Measurements from ENCODE around the gene CCDC187. TPM values are rescaled to one million over a fixed set of nuclear protein-coding genes. Genes with fewer than 3 reads are reported as not detected.

CCDC187 gene
- polyA plus RNA-seq, 4 donors, result 0.07 to 4.7 (median 2.2) TPM

DNA sequence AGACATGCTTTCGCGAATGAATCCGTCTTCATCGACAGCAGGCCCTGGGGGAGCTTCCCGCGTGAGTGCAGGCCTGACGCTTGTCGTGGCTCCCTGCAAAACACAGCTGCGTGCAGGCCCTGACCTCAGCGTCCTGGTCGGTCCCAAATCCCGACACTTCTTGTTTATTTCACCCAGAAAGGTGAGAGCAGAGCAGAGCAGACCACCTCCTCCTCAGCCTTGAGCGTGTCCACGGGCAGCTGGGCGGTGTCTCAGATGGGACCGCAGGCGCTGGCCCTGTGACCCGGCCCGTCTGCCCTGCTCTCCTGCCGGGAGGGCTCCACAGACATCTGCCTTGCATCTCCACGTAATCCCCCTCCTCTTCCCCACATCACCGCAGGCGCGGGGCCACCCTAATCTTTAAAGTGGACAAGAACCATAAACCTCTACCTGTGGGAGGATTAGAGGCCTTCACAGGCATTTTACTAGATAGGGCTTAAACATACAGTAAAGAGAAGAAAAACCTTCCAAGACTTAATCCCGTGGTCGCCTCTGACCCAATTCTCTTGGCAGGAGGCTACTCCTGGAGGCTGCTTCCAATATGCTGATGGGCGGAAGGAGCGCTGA, 91.4 kb downstream of the CCDC187 start:
- no peak for DNase-seq (ENCODE audit: low read depth in 4 of 4, low spot score in 3 of 4)

DNA sequence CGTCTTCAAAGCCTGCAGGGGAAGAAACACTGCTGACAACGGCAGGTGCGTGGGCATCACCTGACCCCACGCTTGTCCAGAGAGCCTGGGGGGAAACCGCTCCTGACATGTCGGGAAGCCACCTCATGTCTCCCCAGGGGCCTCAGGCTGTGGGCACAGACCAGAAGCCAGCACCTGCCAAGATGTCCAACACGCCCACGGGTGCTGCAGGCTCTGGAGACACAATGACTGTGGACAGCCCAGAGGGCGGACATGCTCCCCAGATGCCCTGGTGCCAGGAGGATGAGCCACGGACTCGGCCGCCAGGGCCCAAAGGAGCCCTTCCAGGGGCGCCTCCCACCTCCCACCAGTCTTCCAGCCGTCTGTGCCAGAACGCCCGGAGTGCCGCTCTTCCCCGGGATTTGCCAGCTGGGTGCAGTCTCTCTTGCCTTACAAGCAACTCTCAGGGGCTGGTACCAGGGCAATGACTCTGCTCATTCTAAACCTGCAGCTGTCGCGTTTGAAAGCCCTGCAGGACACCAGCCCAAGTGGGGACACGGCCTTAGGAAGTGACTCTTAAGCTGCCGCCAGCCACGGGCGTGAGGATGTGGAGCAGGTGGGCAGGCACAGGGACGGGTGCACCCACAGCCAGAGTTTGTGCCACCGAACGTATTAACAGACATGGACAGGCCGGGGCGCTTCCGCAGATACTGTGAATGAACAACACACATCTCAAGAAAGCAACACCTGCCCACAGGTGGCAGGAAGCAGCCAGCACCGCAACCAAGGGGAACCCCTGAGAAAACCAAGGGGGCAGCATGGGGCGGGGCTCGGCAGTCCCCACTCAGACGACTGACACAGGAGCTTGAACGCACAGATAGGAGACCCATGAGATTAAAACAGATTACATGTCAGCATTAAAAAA, 92.2 kb downstream of the CCDC187 start:
- no peak for DNase-seq (ENCODE audit: low read depth in 4 of 4, low spot score in 3 of 4)

DNA sequence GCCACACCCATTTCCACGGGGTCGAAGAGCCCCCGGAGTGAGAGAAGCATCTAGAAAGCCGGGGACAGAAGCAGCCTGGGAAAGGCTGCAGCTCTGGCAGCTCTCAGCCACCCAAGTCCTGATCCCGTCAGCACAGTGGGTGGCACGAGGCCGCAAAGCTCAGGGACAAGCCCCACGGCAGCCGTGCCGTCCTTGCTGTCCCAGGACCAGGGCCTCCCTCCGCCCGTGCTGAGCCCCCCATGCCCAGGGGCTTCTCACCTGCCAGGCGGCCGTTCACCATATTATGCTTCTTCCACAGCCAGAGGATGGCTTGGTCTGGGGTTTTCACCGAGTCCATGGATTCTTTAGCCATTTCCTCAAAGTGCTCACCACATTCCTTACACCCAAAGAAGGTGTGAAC, 92.9 kb downstream of the CCDC187 start:
- no peak for DNase-seq (ENCODE audit: low read depth in 4 of 4, low spot score in 3 of 4)

DNA sequence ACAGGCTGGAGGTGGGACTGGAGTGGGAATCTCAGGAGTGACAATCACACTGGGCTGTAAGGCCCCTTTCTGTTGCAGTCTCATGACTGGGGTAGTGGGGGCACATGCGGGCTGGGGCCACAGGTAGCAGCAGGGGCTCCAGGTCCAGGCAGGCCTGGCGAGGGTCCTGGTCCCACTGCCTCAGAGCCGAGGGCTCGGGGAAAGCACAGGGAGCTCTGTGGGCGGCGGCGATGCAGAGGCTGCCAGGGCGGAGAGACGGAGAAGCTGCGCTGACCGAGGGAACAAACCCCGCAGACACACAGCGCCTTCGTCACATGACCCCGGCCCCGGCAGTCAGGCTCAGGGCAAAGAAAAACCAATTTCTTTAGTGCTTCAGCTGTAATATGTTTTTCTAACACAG, 93.6 kb downstream of the CCDC187 start:
- no peak for DNase-seq (ENCODE audit: low read depth in 4 of 4, low spot score in 3 of 4)

DNA sequence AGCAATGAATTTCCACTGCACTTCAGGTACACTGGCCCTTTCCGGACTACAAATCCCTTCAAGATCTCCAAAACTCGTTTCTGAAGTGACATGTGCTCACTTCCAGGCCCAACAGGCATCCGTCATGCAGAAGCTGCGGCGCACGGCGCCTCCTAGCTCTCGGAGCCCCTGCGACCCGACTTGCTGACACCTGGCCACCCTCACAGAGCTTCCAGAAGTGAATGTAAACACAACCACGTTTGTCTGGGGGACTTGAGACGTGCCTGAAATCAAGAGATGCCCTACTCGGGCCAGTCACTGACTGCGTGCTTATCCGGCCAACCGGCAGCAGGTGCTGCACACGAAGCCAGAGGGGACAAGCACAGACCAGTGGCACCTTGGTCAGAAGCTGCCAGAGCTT, 94.1 kb downstream of the CCDC187 start:
- no peak for DNase-seq (ENCODE audit: low read depth in 4 of 4, low spot score in 3 of 4)

DNA sequence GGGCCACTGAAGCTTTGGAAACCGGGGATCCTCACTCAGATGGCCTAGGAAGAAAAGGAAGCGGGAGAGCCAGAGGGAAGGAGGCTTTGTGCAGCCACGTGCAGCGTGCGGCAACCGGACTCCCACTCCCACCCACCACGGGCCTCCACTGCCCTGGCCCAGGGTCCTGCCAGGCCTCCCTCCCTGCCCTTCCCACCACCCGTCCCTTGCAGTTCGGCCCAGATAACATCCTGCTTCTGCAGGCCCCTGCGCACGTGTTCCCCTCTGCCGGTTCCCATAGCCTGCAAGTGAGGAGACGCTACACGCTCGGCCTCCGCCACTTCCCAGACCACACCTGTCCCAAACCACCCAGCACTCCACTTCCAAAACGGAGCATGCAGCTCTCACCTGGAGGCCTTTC, 94.7 kb downstream of the CCDC187 start:
- no peak for DNase-seq (ENCODE audit: low read depth in 4 of 4, low spot score in 3 of 4)

DNA sequence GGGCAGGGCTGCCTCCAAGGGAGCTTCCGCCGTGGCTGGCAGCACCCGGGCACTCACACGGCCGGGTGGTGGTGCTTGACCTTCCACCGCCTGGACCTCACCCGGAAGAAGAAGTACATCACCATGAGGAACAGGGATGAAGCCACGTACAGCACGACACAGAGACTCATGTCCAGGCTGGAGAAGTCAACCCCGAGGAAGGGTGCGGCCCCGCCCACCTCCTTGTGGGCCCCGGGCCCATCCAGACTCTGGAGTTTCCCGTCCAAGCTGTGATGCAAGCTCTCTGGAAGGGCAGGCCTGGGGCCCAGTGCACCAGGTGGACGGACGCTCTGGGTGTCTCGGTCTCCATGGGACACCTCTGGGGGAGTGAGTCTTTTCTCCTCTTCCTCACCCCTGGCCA, 95.2 kb downstream of the CCDC187 start:
- DNase-seq (ENCODE audit: low read depth in 4 of 4, low spot score in 3 of 4), result no peak

DNA sequence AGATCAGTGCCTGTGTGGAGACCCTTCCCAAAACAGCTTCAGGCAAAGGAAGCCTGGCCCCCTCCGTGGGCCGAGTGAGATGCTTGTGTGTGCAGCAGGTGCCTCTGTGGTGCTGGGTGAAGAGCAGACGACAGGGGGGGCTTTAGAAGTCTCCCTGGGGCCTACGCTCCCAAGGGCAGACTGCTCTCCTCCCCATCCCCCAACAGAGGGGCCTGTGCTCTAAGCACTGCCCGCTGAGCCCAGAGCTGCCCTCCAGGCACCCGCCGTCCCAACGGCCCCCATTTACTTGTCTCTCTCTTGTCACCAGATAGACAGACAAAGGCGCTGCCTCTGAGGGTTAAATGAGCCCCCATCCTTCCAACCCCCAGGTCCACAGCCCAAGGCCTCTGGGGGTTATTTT, 96.3 kb downstream of the CCDC187 start:
- no peak for DNase-seq (ENCODE audit: low read depth in 4 of 4, low spot score in 3 of 4)

DNA sequence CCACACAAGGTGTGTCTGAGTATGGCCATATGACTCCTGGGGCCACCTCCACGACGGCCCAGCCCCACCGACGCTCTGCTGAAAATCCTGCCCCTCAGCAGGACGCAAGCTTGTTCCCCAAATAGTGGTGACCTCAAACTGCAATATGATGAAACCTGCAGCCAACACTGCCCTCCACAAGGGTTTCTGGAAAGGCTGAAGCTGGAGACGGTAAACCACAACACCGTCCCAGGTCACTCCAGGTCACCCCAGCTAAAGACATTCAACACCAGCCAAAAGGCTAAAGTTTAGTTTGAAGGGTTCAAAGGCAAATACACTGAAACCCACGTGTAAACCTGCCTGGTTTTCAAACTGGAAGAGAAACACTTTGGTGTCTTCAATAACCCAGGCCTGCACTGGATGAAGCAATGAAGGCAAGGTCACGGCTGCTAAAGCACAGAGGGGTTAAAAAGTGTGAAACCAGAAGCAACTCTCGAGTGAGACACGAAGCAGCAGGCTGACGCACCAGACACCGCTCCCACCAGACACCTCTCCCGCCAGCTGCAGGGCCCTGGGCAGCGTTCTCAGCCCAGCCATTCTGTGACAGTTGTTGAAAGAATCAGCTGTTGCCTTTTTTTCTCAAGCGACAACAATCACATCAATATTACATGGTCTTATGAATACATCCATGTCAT, 97.2 kb downstream of the CCDC187 start:
- no peak for DNase-seq (ENCODE audit: low read depth in 4 of 4, low spot score in 3 of 4)

DNA sequence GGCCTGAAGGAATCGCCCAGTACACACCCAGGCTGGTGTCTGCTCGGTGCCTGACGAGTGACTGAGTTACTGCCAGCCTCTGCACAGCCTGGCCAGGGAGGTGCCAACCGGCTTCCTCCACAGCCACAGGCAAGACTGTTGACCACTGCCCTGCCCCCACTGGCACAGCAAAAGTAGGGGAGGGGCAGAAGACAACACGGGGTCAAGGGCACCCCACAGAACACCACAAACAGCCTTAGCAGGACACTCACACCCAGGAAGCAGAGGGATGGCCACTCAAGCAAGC, 98.2 kb downstream of the CCDC187 start:
- DNase-seq (ENCODE audit: low read depth in 4 of 4, low spot score in 3 of 4), result no peak

DNA sequence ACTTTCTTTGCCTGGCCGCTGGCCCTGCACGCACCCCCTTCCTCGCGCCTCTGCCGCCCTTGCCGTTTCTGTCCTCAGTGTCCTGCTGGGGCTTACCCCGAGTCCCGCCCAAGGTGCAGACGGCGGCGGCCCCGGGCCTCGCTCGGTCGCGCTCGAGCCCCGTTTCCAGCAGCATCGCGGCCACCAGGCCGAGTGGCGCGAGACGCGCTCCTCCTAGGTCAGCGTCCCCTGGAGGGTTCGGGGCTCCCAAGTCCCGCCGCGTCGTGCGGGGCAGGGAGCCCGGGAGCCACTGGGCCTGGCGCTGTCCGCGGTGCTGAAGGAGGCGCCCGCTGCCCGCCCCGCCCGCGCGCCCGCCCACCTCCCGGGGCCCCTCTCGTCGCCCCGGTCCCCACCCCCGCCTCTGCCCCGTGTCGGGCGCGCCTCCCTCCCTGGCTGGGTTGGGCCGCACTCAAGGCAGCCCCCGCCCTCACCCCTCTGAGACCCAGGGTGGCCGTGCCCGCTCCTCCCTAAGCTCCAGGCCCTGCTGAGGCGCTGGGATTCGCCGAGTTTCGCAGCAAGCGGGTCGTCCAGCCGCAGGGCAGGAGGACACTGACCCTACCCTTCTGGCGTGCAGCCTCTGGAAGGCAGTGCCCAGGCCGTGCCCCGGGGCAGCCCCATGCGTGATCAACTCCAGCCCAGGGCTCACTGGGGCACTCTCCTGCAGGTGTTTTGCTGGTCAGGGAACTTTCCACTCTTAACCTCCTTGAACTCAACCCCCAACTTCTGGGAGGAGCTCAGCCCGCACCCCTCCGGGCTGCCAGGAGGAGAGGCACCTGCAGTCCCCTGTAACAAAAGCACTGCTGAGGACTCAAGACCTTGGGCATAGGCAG, 98.8 kb downstream of the CCDC187 start, which contains the start of gene LHX3:
Gene LHX3, minus strand, starts transcription at position 291 of the 869 bp plus-strand sequence. Its CDS starts 116 bp downstream, at position 175.
- peak in 1 of 4 donors; percentile 20 for DNase-seq (ENCODE audit: low read depth in 4 of 4, low spot score in 3 of 4)

DNA sequence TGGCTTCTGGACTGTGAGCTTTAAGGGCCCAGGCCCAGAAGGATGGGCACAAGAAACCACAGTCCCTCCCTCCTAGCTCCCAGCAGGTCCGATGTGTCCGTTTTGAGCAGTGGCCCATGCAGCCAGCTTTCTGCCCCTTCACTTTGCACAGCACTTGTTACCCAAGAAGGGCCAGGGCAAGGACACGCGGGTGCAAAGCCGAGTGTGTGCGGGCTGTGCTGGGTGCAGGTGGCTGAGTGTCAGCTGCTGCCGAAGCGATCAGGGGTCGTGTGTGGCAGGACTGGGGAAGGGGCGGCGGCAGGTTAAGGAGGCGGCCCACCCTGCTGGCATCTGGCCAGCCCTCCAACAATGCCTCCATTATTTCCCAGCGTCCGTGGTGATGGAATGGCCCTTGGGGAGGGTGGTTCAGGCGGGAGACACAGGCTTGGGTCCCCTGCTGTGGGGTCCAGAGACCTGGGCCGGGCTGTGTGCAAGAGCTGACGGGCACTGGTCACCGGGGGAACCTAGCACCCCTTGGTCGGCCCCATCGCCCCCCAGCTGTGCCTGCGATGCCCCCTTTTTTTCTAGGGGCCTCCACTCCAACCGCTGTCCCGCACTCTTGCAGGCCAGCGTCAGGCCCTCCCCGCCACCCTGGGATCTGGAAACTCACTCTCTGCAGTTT, 99.6 kb downstream of the CCDC187 start:
- no peak for DNase-seq (ENCODE audit: low read depth in 4 of 4, low spot score in 3 of 4)

DNA sequence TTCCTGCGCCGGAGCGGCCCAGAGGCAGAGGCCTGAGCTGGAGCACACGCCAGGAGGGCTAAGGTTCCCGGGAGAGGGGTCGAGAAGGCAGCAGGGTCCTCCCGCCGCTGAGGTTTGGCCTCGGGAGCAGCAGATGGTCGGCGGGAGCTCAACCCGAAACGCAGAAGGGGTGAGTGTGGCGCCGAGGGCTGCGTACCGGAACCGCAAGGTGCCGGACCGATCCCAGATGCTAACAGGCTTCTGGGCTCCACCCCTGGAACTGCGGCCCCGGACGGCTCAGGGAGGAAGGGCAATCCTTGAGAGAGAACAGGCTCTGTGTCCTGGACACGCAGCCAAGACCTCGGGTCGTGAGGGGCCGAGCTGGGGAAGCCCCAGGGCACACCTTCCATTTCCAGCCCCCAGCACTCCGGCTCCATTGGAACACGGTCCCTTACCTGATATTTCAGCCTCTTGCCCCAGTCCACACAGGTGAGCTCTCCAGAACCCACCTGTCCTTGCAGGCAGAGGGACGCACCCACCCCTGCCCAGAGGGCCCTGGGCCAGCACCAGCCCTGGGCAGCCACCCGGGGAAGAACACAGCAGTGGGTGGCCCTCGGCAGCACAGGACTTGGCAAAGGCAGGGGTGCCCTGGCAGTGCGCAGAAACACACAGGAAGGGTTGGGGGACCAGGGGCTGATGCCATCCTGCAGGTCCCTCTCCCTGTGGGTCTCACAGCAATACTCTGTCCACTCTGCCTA, 100.3 kb downstream of the CCDC187 start:
- no peak for DNase-seq (ENCODE audit: low read depth in 4 of 4, low spot score in 3 of 4)

DNA sequence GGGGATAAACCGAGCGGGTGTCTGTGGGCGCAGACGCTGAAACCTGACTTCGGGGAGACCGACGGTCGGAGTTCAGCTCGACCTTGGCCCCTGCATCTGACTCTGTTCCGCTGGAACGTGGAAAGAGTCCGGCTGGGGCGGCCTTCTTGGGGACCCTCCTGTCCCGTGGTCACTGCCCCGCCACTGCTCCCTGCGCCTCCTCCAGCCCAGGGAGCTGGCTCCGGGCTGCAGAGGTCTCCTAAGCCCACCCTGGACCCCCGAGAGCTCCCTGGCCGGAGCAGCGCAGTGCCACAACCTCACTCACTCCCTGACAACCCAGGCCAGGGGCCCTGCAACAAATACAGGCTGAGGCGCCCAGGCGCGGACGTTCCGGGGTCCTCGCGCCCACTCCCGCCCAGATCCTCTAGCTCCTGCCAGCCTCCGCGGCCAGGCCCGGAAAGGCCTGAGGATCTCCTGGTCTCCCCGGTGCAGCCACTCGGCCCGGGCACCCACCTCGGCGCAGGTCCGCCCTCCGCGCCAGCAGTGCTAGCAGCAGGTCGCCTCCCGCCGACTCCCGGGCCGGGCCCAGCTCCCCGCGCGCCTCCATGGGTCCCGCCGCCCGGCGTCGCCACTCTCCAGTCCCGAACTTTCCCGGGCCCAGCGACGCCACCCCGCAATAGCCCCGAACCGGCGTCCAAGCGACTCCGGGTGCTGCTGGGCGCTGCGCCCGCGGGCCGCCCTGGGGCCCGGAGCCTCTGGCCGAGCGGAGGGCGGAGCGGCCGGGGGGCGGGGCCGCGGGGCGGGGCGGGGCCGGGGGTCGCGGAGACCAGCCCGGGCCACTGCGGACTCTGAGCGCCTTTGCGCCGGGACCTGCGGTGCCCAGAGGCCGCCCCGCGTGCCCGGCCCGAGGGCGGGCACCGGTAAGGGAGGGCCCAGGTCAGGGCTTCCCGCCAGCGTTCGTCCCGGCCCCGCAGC, 101.2 kb downstream of the CCDC187 start:
- DNase-seq (ENCODE audit: low read depth in 4 of 4, low spot score in 3 of 4), result no peak

DNA sequence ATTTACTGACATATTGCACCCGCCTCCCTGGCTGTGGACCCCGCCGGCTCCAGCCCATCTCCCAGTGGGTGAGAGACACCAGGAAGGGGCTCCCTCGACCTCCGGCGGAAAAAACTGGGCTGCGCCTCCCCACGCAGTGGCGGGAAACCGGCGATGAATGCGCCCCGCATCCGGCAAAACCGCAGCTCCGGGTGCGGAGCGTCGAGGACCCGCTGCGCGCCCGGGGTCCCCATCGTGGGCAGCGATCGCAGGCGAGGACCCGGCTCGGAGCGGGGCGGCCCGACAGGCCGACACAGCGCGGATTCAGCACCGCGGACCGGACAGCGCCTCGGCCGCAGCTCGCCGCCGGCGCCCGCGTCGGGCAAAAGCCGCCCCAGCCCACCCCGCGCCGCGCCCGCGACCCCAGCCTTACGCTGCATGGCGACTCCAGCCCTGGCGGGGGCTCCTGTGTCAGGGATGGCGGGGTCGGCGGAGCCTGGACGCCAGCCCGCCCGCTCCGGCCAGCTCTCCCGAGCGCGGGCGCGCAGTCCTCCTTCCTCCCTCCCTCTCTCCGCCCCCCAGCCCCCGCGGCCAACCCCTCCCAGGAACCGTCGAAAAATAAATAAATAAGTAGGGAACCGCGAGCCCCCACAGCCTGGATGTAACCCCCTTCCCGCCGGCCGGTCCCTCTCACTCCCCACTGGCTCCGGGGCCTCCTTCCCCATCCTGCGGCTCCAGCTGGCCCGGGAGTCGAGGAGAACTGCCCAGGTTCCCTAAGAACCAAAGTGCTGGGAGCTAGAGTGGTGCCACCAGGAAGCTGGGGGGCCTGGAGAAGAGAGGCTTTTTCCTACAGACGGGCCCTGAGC, 102.1 kb downstream of the CCDC187 start:
- peak in 1 of 4 donors; percentile 26 for DNase-seq (ENCODE audit: low read depth in 4 of 4, low spot score in 3 of 4)

DNA sequence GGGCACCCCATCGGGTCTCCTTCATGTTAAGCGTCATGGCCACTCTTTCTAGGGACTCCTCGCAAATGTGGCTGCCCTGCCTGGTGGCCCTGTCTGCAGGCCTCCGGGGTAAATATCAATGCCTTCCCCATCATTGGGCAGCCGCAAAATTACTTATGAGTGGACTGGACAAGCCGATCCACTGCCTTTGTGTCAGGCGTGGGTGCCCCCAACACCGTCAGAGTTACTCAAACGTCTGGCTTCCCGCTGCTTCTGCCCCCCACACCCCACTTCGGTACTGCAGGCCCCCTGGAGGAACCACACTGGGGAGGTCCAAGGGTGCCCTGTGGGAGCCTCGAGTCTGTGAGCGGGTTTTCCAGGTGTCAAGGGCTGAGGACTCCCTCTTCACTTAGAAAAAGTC, 102.7 kb downstream of the CCDC187 start:
- no peak for DNase-seq (ENCODE audit: low read depth in 4 of 4, low spot score in 3 of 4)

DNA sequence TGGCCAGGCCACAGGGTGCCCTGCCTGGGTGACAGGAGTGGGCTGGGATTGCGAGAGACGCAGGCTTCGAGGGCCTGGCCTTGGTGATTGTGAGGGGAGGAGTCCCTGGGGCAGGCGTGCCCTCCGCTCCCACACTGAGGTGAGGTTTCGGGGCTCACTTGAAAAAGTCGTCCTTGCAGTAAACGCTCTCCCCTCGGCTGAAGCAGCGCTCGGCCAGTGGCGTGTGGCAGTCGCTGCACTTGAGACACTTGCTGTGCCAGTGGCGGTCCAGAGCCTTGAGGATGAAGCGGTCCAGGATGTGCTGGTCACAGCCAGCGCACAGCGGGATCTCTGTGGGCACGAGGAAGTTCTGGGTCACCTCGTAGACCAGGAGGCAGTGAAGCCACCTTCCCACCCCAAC, 103.5 kb downstream of the CCDC187 start:
- DNase-seq (ENCODE audit: low read depth in 4 of 4, low spot score in 3 of 4), result no peak
